GM21723 (cell line): Measurements from ENCODE around the gene GPR78.

Experiments used
- ATAC-seq: cut with Tn5 transposase; IDR thresholded peaks from one replicate; pipeline ENCODE4 v1.9.1; 2021; ENCODE audit warnings: mild to moderate bottlenecking, moderate library complexity; ENCODE audit not compliant: unreplicated experiment

The GPR78 gene

DNA sequence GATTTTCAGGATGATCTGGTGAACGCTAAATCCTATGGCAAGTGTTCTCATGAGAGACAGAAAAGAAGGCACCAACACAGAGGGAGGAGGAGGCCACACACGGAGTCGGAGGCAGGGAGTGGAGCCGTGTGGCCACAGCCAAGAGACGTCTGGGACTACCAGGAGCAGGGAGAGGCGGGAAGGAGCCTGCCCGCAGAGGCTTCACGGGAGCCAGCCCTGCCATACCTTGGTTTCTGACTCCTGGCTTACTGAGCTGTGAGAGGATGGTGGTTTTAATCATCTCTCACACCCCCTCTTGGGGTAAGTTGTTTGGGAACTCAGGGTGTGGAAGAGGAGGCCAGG is 33.5 kb upstream of the GPR78 start:
- no peak for ATAC-seq

DNA sequence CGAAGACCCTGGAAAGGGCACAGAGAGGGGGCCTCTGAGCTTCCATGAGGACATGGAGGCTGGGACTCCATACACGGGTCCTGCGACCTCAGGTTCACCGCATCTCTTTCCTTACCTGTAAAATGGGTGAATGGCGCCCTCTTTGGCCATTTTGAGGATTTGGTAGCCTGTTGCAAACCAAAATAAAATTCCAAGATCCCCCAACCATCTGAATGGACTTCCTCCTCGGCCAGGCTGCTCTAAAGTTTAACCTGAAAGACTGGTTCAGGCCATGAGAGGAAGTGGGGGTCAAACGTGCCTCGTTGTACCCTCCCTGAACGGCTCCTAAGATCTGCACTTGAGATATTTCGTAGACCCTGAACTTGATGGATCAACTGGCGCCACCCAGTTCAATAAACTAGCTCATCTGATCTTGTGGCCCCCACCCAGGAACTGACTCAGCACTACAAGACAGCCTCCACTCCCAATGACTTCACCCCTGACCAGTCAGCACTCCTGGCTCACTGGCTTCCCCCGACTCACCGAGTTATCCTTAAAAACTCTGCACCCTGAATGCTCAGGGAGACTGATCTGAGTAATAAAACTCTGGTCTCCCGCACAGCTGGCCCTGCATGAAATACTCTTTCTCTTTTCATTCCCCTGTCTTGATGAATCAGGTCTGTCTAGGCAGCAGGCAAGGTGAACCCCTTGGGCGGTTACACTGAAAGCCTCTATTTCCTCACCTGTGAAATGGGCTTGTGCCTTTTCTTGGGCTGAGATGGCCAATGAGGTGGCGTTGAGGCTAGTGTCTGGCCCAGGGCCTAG is 32.9 kb upstream of the GPR78 start:
- no peak for ATAC-seq

DNA sequence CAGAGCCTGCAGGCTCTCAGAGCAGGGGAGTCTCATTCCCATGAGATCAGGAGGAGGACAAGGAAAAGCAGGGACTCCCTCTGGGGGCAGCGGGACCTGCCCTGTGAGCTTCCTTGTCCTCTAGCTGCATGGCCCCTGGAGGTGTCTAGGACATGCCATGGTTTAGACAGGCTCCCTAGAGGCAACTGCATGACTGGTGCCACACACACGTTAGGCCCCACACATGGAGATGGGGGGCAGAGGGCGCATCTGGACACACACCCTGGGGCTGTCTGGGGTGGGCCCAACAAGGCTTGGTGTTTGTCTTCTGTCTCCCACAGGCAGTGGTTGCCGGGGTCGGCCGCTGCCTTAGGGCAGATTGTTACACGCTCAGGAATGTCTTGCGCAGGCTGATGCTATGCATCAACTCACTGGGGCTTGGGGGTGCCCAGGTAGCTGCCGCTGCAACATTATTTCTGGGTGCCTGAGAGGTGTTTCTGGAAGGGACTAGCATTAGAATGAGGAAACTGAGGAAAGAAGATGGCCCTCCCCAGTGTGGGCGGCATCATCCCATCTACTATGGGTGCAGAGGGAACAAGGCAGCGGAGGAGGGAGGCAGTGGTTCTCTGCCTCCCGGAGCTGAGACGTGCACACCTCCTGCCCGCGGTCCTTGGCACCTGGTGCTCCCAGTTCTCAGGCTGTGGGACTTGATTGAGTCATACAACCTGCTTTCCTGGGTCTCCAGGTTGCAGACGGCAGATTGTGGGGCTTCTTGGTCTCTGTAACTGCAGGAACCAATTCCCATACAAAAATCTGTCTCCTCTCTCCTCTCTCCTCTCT is 32.1 kb upstream of the GPR78 start:
- ATAC-seq = no peak

DNA sequence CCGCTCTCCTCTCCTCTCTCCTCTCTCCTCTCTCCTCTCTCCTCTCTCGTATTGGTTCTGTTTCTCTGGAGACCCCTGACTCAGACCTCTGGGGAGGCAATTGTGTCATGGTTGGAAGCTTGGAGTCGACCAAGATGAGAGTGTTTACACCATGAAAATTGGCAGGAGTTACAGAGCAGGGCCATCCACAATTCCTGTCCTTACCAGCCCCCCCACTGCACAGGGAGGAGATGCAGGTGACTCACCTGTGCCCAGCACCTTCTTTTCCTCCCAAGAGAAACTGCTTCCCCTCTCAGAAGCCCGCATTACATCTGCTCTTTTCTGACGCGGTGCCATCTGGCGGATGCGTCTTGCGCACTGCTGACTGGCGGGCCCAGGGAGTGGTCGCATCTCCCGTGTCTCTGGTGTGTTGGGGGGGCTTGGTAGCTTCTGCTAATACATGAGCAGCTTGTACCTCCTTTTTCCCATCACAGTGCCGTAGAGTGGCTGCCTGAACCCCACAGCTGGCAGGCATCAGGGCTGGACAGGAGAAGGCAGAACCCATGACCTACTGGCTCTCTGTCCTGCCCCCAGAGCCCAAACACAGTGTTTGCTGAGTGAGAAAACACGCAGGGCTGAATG is 31.4 kb upstream of the GPR78 start:
- ATAC-seq = no peak

DNA sequence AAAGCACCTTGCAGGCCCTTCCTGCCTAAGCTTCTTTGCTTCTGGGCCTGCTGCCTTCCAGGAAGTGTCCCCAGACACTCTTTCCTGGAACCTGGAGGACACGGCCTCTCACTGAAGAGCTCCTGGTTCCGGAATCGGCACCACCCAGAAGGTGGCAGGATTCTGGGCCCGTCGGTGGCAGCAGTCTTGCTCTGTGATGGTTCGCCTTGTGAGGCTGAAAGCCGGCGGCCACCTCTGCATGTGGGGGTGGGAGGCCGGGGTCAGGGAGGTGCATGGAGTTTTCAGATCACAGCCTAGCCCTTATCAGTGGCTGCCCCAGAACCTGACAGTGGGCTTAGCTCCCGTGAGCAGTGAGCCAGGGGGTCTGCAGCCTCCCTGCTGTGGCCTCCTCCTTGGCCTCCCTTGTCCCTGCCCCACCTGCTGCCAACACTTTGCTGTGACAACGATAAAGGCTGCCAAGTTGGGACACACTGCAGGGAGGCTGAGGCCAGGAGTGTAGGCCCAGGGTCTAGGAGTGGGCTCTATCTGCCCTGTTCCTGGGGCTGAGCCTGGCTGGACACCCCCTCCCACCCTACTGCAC is 30.8 kb upstream of the GPR78 start:
- ATAC-seq = no peak

DNA sequence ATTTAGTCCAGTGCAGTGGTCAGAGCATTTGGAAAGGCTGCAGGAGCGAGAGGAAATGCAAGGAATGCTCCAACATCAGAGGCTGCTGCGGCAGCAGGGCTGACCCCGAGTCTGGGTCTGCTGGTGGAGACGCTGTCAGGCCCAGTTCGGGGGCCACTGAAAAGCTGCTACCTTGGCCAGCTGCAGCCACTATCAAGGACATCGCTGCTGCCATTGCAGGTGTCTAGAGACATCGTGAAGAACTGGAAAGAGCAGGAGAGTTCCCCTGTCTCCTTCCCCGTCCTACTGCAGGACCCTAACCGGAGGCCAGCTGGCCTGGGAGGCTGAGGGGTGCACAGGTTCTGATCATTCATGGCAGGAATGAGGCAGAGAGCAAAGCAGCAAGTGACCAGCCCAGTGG is 29.5 kb upstream of the GPR78 start:
- ATAC-seq = no peak

DNA sequence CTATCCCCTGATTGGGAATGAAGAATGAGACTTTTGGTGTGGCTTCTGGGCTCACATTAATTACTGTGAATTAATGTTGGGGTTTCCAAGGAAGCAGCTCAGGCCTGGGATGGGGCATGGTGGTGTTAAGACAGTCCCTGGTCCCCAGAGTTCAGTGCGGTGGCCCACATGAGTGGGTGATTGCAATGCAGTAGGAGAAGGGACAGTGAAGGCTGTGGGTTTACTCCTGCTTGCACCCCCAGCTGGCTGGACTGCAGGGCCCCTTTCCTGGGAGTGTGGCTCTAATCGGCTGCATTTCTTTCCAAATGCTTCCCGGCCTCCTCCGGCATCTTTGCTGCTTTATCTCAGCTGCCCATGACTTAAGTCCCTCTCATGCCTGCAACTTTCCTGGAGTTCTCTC is 28.2 kb upstream of the GPR78 start:
- no peak for ATAC-seq

DNA sequence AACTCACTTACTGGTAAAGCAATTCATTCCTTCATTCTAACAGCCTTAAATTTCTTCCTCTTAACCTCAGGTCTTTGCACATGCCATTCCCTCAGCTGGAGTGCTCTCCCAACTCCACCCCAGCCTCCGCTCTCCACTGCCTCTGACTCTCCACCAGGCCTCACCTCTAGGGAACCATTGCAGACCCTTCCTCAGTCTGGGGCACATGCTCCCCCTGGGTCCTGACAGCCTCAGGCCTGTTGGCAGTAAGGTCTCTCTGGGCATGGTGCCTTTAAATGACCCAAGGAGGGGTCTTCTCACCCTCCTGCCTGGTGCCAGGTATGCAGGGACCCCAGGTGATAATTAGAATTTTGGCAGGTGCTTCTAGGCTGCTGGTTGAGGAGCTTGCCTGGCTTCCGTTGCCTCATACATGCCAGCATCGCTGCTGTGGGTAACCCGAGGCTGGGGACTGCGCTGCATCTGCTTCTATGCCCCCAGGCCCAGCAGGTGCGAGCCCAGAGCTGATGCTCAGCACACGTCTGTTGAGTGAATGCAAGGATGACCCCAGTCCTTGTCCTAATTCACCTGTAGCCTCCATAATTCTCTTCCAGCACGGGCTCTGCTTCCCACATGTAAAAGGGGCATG is 27.5 kb upstream of the GPR78 start:
- no peak for ATAC-seq

DNA sequence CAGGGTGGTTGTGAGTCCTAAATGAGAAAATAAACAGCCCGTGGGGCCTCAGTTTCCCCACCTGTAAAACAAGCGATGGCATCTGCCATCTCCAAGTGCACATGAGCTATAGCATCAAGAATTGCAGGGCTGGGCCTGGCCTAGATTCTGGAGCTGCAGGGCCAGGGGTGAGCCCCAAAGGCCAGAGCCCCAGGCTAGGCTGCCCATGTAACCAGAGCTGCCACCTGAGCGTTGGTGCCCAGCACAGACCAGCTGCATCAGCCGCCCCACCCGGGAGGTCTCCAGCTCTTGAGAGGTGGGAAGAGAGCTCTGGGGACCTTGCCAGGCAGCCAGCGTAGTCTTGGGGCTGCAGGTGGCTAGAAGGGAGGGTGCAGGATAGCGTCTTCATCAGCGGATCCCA is 27.0 kb upstream of the GPR78 start:
- ATAC-seq = no peak

DNA sequence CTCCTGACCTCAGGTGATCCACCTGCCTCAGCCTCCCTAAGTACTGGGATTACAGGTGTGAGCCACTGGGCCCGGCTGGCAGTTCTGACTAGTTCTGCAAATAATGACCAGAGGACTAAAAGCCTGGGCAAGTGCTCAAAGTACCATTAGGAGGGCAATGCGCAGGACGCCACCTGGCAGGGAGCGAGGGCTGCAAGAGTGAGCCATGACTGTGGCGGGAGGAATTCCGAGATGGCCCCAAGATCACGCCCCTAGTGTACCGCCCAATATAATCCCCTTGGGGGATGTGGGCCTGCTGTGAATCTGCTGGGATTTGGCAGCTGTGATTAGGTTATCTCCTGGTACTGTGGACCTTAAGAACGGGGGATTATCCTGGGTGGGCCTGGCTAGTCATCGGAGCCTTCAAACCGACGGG is 26.2 kb upstream of the GPR78 start:
- no peak for ATAC-seq

DNA sequence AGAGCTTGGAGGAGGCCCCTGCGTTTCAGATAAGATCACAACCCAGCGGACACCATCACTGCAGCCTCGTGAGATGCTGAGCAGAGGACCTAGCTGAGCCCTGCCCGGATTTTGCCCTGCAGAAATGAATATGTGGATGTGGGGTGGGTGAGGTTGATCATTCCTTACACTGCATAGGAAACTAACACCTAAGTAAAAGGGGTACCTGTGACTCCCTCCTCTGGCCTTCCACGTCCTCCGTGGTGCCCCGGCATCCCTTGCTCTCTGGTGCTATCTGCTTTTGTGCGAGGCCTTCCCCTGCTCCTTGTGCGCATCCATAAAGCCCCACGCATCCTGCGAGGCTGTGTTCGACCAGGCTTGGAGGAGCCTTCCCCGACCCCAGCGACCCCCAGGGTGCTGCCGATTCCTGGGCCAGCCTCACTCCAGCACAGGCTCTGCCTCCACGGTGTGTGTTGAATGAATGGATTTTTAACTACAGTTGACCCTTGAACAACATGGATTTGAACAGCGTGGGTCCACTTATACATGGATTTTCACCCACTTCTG is 25.6 kb upstream of the GPR78 start:
- no peak for ATAC-seq

DNA sequence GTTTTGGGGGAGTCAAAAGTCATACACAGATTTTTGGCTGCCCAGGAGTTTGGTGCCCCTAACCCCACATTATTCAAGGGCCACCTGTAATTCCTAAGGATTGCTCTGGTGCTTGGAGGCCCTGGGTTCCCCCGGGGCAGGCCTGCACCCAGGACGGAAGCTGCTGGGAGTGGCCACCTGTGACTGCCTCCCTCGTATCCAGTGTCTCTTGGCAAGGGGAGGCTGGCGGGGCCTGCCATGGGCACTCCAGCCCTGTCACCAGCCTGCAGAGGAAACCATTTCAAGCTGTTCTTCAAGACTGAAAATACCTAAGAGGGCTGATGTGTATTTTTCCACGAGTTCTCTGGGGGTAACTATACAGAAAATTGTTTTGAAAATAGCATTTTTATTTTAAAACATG is 24.5 kb upstream of the GPR78 start:
- no peak for ATAC-seq

DNA sequence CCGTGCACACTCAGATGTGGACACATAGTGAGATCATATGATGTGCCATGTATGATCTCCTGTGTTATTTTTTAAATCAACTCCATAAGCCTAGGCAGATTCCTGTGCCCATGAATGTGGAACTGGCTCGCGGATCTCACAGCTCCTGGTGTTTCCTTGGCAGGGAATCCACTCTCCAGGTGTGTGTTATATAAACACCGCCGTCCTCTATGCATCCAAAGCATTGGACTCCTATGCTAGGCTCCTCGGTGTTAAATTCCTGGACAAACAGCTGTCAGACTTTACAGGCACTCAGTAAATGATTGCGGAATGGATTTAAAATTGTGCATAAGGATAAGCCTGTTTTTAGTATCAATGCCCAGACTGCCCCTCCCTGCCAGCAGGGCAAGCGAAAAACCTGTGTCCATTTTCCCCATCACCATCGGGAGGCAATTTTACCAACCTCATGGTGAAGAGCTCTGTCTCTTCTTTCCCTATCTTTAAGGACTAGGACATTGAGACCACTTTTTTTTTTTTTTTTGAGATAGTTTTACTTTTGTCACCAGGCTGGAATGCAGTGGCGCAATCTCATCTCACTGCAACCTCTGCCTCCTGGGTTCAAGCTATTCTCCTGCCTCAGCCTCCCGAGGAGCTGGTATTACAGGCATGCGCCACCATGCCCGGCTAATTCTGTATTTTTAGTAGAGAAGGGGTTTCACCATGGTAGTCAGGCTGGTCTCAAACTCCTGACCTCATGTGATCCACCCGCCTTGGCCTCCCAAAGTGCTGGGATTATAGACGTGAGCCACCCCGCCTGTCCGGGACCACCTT is 23.6 kb upstream of the GPR78 start:
- no peak for ATAC-seq

DNA sequence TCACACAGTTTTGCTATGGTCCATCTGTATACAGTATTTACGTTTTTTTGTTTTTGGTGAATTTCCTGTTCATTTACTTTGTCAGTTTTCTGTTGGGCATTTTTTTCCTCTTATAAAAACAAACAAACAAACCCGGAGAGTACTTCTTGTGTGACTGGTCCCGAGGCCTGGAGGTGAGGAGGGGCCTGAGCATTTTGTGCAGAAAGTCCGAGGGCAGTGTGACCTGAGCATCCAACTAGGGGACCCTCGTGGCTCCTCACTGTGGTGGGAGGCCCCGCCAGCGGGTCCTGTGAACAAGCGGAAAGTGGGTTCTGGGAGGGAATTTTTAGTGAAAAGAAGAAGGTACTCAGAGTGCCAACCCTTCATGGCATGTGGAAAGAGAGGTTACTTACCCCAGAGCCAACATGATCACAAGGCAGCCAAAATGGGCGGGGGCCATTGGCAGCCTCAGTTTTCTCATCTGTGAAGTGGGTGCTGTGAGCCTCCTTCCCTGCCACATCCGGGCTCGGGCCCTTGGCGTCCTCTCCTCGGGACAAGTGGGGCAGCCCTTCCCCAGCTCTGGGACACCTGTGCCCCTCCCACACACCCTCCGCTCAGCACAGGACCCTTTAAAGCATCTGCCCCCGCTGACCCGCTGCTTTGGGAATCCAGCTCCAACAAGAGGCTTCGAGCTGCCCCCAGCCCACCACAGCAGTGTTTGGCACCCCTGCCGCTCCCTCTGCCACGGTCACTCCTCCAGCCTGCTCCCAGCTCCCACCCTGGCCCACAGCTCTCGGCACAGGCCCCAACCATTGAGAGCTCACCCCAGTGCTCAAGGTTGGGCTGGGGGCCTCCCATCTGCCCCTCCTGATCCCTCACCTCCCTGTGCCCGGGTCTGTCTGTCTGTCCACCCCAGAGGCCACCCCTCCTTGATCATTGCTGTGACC is 22.8 kb upstream of the GPR78 start:
- ATAC-seq = no peak

DNA sequence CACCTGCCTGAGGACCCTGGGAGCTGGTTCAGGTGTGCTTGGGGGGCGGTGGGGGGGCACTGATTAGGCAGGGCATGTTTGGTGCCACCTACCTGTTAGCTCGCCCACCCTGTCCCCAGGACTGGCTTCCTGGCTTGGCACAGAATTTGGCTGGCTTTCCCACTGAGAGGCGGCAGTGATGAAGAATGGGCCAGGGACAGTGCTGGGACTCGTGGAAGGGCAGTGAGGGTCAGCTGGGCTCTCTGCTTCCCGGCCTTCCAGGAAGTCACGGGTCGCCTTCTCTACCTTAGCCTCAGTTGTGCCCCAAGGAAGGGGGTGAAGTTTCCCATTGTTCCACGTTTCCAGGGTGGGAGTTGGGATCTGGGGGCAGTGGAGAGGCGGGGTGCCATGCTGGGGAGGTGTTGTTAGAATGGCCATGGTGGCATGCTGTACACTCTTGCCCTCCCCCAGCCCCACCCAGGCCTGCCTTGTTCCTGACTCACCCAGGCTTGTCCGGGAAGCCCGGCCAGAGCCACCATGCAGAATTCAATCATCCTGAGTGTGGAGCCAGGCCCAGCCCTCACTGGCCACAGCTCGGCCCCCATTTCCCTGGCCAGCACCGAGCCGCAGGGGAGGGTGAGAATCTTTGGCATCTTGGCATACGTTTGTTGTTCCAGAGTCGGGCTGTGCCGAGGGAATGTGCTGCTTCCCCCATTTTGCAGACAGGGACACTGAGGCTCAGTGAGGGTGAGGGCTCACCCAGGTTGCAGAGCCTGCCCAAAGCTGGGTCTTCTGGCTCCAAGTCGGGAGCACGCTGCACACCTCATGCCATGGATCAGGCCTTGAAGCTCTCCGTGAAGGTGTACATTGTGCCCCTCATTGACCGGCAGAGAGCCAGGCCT is 21.9 kb upstream of the GPR78 start:
- no peak for ATAC-seq

DNA sequence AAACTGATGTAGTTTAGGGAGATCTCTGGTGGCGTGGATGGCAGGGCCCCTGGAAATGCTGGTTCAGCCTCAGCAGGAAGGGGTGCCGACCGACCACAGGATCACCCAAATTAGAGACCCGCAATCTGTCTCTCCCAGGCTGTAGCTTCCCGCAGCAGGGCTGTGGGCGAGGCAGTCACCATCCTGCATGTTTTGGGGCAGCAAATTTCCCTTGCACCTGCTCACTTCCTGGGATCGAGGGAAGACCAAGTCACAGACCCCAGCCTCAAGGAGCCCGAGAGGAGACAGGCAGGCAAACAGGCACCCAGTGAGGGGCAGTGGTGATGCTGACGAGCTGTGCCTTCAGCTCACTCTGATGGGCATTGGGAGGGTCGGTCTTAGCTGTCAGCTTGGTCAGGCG is 21.2 kb upstream of the GPR78 start:
- ATAC-seq = no peak

DNA sequence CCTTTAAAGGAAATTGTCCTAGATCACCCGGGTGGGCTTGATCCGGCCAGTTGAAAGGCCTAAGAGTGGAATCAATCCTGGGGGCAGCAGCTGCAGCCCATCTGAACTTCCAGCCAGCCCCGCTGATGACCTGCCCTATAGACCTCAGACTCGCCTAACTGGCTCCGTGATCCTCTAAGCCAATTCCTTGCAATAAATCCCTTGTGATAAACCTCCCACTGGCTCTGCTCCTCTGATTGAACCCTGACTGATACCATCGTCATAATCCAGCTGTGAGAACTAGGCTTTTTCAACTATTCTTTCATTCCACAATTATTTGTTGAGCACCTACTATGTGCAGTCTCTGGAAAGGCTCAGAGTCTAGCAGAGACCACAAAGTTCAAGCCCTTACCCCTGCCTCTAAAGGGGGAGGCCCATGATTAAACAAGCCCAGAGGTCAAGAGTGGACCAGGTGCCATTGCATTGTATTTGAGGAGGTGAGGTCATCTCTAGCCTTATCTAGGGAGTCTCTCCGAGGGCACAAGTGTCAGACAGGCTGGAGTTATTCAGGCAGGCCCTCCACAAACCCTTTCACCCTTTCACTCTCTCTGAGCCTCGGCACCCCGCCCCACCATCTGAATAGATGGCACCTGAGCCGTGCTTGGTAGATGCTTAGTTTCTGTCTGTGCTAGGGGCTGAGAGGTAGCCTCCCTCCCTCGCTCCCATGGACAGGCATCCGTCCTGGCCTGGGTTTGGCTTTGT is 20.5 kb upstream of the GPR78 start:
- no peak for ATAC-seq
